PC-9 (cell line): ENCODE measurements around the gene CPT1B. TPM values are rescaled to one million over a fixed set of nuclear protein-coding genes. Genes with fewer than 3 reads are reported as not detected.
A peak's percentile ranks its signal among the peaks of the same experiment; 100 is the strongest.

ENCODE experiments used
- BruUV-seq: library from RNA; stranded (reverse); fragments of 400-500 nt; replicated peaks from 2 replicates; lab custom pipeline; 2021; lab: Mats Ljungman, UMichigan
- CTCF ChIA-PET: fragments of 300-600 bp; sonication (Branson Sonifier 250); formaldehyde crosslinking; loops from one replicate; lab custom pipeline; 2022; ENCODE audit warnings: antibody characterized with exemption; lab: Charles Lee
- POLR2A ChIA-PET: fragments of 300-600 bp; sonication (Branson Sonifier 250); formaldehyde crosslinking; loops from one replicate; lab custom pipeline; 2022; ENCODE audit warnings: antibody characterized with exemption; ENCODE audit not compliant: unreplicated experiment; lab: Charles Lee
- DNase-seq, 2 experiments: peaks; one replicate each; pipeline versions ENCODE4 v3.0.0 to v3.0.0-alpha.2; 2015 to 2022; ENCODE audit warnings: mixed read lengths in 1 of 2
- H2AFZ ChIP-seq: fragments of 200-600 bp; sonication (generic); 2 replicates; pipeline ENCODE4 v1.8.1; 2017; ENCODE audit warnings: antibody characterized with exemption
- H3F3A ChIP-seq: fragments of 200-600 bp; sonication (generic); 2 replicates; pipeline ENCODE4 v1.8.1; 2017; ENCODE audit warnings: antibody characterized with exemption, mild to moderate bottlenecking, low read depth; ENCODE audit not compliant: insufficient read depth
- H3K27ac ChIP-seq: fragments of 200-600 bp; sonication (generic); 2 replicates; pipeline ENCODE4 v1.6.1; 2016; ENCODE audit warnings: mixed run types
- H3K27me3 ChIP-seq: fragments of 200-600 bp; sonication (generic); 2 replicates; pipeline ENCODE4 v1.6.1; 2016; ENCODE audit warnings: low read depth, mixed run types; ENCODE audit not compliant: insufficient read depth
- H3K36me3 ChIP-seq: fragments of 200-600 bp; sonication (generic); 2 replicates; pipeline ENCODE4 v1.6.1; 2016; ENCODE audit warnings: low read depth, mixed run types
- H3K4me1 ChIP-seq: fragments of 200-600 bp; sonication (generic); replicated peaks from 2 replicates; pipeline ENCODE4 v1.6.1; 2016; ENCODE audit warnings: mixed run types; ENCODE audit not compliant: insufficient read depth
- H3K4me2 ChIP-seq: fragments of 200-600 bp; sonication (generic); 2 replicates; pipeline ENCODE4 v1.6.1; 2017; ENCODE audit warnings: mixed run types
- H3K4me3 ChIP-seq: fragments of 200-600 bp; sonication (generic); 2 replicates; pipeline ENCODE4 v1.6.1; 2016; ENCODE audit warnings: mixed run types
- H3K79me2 ChIP-seq: fragments of 200-600 bp; sonication (generic); 2 replicates; pipeline ENCODE4 v1.6.1; 2017; ENCODE audit warnings: low read depth, mixed run types
- H3K9me2 ChIP-seq: fragments of 200-600 bp; sonication (generic); 2 replicates; pipeline ENCODE4 v1.8.1; 2017; ENCODE audit warnings: mild to moderate bottlenecking; ENCODE audit not compliant: insufficient read depth
- H3K9me3 ChIP-seq: fragments of 200-600 bp; sonication (generic); 2 replicates; pipeline ENCODE4 v1.8.1; 2016; ENCODE audit warnings: low read depth; ENCODE audit not compliant: insufficient read depth
- H4K20me1 ChIP-seq: fragments of 200-600 bp; sonication (generic); 2 replicates; pipeline ENCODE4 v1.8.1; 2017; ENCODE audit not compliant: insufficient read depth
- CTCF ChIP-seq: fragments of 200-600 bp; sonication (generic); conservative IDR thresholded peaks from 2 replicates; pipeline ENCODE4 v1.6.1; 2017; ENCODE audit warnings: mixed run types, antibody characterized with exemption, mild to moderate bottlenecking, moderate library complexity
- EZH2 ChIP-seq: fragments of 200-600 bp; sonication (generic); IDR thresholded peaks from 2 replicates; pipeline ENCODE4 v1.8.0; 2017; ENCODE audit warnings: antibody characterized with exemption, low read depth
- intact Hi-C: fragments of 100-400 bp; cut with micrococcal nuclease; formaldehyde crosslinking; loops from one replicate; pipeline ENCODE4 v1.10.0; 2022; ENCODE audit not compliant: unreplicated experiment
- total RNA-seq: library from RNA; stranded (reverse); gene quantifications from 2 replicates; pipeline ENCODE4 v1.2.3, GENCODE V29; 2021

The CPT1B gene
- total RNA-seq, 1 experiment from 2014 or later: 66.2 TPM

- Histone ChIP-seq H3K9me2 (no peaks in the 10 kb centered on the region), H3K27ac (no peak overlapping the region), H3K9me3 (no peaks in the 10 kb centered on the region), H3K27me3 (no peaks in the 10 kb centered on the region), H3K36me3 (no peaks in the 10 kb centered on the region), H3F3A (peaks cover 27% of the 10 kb centered on the region), H3K4me3 (no peak overlapping the region), H3K4me2 (no peak overlapping the region), H4K20me1 (no peaks in the 10 kb centered on the region), H3K79me2 (no peaks in the 10 kb centered on the region), H2AFZ (no peak overlapping the region), H3K4me1 (peaks cover 36% of the 10 kb centered on the region)
- no TSS peak for BruUV-seq
- POLR2A ChIA-PET: no interaction called here
- CTCF ChIA-PET: interaction anchor here (0.6 kb wide), 1 partner anchor 580 kb away, joined by 5 read pairs; no protein-coding TSS in a partner anchor
- no peak for TF ChIP-seq CTCF
- no peak for TF ChIP-seq EZH2
- no peak for DNase-seq
- intact Hi-C loops: no loop called here
Observed at GRCh38 chr22:50547263-50547985, 30.8 kb downstream of the CPT1B start.

- ChIA-PET POLR2A (no interaction called here), CTCF (interaction anchor here (1.4 kb wide), 1 partner anchor 16 kb away, joined by 5 read pairs; the partner anchor contains the start of gene SYCE3)
- Histone ChIP-seq H3K9me3 (no peaks in the 10 kb centered on the region), H3K9me2 (no peaks in the 10 kb centered on the region), H3K36me3 (no peaks in the 10 kb centered on the region), H3K79me2 (no peaks in the 10 kb centered on the region), H2AFZ (no peak overlapping the region), H3K4me2 (peak overlapping the region; percentile 71), H4K20me1 (no peaks in the 10 kb centered on the region), H3K27ac (peak overlapping the region; percentile 75), H3K4me3 (peak overlapping the region; percentile 22; the same call in 1 of the 2 replicates), H3K27me3 (no peaks in the 10 kb centered on the region), H3K4me1 (peaks cover 44% of the 10 kb centered on the region), H3F3A (peaks cover 35% of the 10 kb centered on the region)
- no TSS peak for BruUV-seq
- no peak for TF ChIP-seq EZH2
- TF ChIP-seq CTCF: no peak
- intact Hi-C loops: no loop called here
- DNase-seq: peak in 1 of 2 experiments; percentile 23
Observed at GRCh38 chr22:50546326-50547262, 31.6 kb downstream of the CPT1B start.

- H3K27ac ChIP-seq: peak within 1 kb of the TSS; percentile 75
- no peaks in the 10 kb centered on the region for H3K79me2 ChIP-seq
- peak; percentile 52; the same call in 1 of the 2 replicates for TF ChIP-seq CTCF
- no peak for TF ChIP-seq EZH2
- peaks cover 53% of the 10 kb centered on the region for H3K4me1 ChIP-seq
- H3F3A ChIP-seq: peaks cover 44% of the 10 kb centered on the region
- peak in 1 of 2 experiments; percentile 18 for DNase-seq
- BruUV-seq: no TSS peak
- ChIA-PET POLR2A (no interaction called here), CTCF (interaction anchor here (0.6 to 1.4 kb wide), 3 partner anchors 17 to 145 kb away, joined by 3 to 18 read pairs (median 5); partner anchors contain the start of gene SYCE3)
- H3K27me3 ChIP-seq: no peaks in the 10 kb centered on the region
- no peaks in the 10 kb centered on the region for H3K36me3 ChIP-seq
- no peaks in the 10 kb centered on the region for H4K20me1 ChIP-seq
- peak within 1 kb of the TSS; percentile 71 for H3K4me2 ChIP-seq
- H3K4me3 ChIP-seq: peak within 1 kb of the TSS; percentile 30; the same call in 1 of the 2 replicates
- peak within 1 kb of the TSS; percentile 69 for H2AFZ ChIP-seq
- intact Hi-C loops: no loop called here
- no peaks in the 10 kb centered on the region for H3K9me3 ChIP-seq
- no peaks in the 10 kb centered on the region for H3K9me2 ChIP-seq
Observed at GRCh38 chr22:50545522-50546325, 32.5 kb downstream of the CPT1B start, which contains the start of gene KLHDC7B. Gene KLHDC7B, plus strand, starts transcription at chr22:50545899. Its CDS starts 345 bp downstream, at chr22:50546244.
